Measurements from ENCODE around the gene METRN.

The METRN gene

GRCh38 chr16:693364-693763 is 21.6 kb upstream of the METRN start:
- DNase-seq = no peak

- no peak for DNase-seq
Measured at GRCh38 chr16:693766-694165, 21.2 kb upstream of the METRN start.

- DNase-seq = no peak
Measured at GRCh38 chr16:694187-694862, 20.6 kb upstream of the METRN start.

GRCh38 chr16:694863-695354 is 20.0 kb upstream of the METRN start:
- no peak for DNase-seq

- no peak for DNase-seq
Measured at GRCh38 chr16:695355-696089, 19.4 kb upstream of the METRN start.

GRCh38 chr16:698911-699671 is 15.8 kb upstream of the METRN start:
- DNase-seq = no peak

GRCh38 chr16:700684-701584 is 14.0 kb upstream of the METRN start:
- no peak for DNase-seq

- DNase-seq = no peak
Measured at GRCh38 chr16:702341-702740, 12.6 kb upstream of the METRN start.

- DNase-seq = no peak
Measured at GRCh38 chr16:703406-703805, 11.5 kb upstream of the METRN start.

- DNase-seq = no peak
Measured at GRCh38 chr16:704047-704446, 10.9 kb upstream of the METRN start.

- no peak for DNase-seq
Measured at GRCh38 chr16:704552-705380, 10.2 kb upstream of the METRN start.

- DNase-seq = no peak
Measured at GRCh38 chr16:705431-706188, 9.3 kb upstream of the METRN start, which contains the start of gene FBXL16. FBXL16 (minus strand) TSS chr16:705801; CDS start chr16:697405, 8,396 bp downstream.

- DNase-seq = no peak
Measured at GRCh38 chr16:706189-707061, 8.5 kb upstream of the METRN start.

GRCh38 chr16:707062-707538 is 7.8 kb upstream of the METRN start:
- no peak for DNase-seq

- no peak for DNase-seq
Measured at GRCh38 chr16:708019-708418, 6.9 kb upstream of the METRN start.

GRCh38 chr16:708959-709358 is 6.0 kb upstream of the METRN start:
- DNase-seq = no peak

GRCh38 chr16:709566-710499 is 5.1 kb upstream of the METRN start:
- DNase-seq = no peak

GRCh38 chr16:710500-711075 is 4.3 kb upstream of the METRN start:
- DNase-seq = no peak

All from NCI-H1048 (cell line).